Activated CD8-positive, alpha-beta memory T cell treated with anti-CD3 and anti-CD28 coated beads for 1 hour (primary cell): ENCODE results near the gene HHIPL1.

ENCODE experiments used
- DNase-seq, 2 donors: peaks; one replicate each; pipeline ENCODE4 v3.0.0-alpha.2; 2020; ENCODE audit warnings: low read depth in 1 of 2; ENCODE audit errors: extremely low read depth in 1 of 2

The HHIPL1 gene

GRCh38 chr14:99644723-99645544, at the start of gene HHIPL1:
Gene HHIPL1 (plus strand): TSS chr14:99645129. CDS start chr14:99645208, 79 bp downstream.
- no peak for DNase-seq

- DNase-seq, result no peak
These were observed 49.4 kb upstream of the HHIPL1 start for GRCh38 chr14:99595524-99595923.

GRCh38 chr14:99596071-99596627, 48.8 kb upstream of the HHIPL1 start:
- no peak for DNase-seq

GRCh38 chr14:99596772-99597171, 48.2 kb upstream of the HHIPL1 start:
- no peak for DNase-seq

GRCh38 chr14:99597911-99598600, 46.9 kb upstream of the HHIPL1 start:
- no peak for DNase-seq

- no peak for DNase-seq
These were observed 46.2 kb upstream of the HHIPL1 start for GRCh38 chr14:99598774-99599173.

GRCh38 chr14:99599393-99599792, 45.5 kb upstream of the HHIPL1 start:
- no peak for DNase-seq

- DNase-seq, result no peak
These were observed 44.6 kb upstream of the HHIPL1 start for GRCh38 chr14:99600232-99600888.

GRCh38 chr14:99601361-99601831, 43.5 kb upstream of the HHIPL1 start:
- no peak for DNase-seq

- DNase-seq, result no peak
These were observed 42.7 kb upstream of the HHIPL1 start for GRCh38 chr14:99602054-99602787.

GRCh38 chr14:99602788-99603415, 42.0 kb upstream of the HHIPL1 start:
- no peak for DNase-seq

GRCh38 chr14:99603471-99604277, 41.3 kb upstream of the HHIPL1 start, which contains the start of gene CCDC85C:
Gene CCDC85C (minus strand): TSS chr14:99604207. CDS start chr14:99603959, 248 bp downstream.
- DNase-seq, result peak; percentile 13 to 29

GRCh38 chr14:99604278-99604765, 40.6 kb upstream of the HHIPL1 start:
- DNase-seq, result peak; percentile 85 to 93

- no peak for DNase-seq
These were observed 40.1 kb upstream of the HHIPL1 start for GRCh38 chr14:99604766-99605298.

- peak; percentile 40 to 72 for DNase-seq
These were observed 39.5 kb upstream of the HHIPL1 start for GRCh38 chr14:99605299-99605961.

- no peak for DNase-seq
These were observed 38.6 kb upstream of the HHIPL1 start for GRCh38 chr14:99606359-99606758.

GRCh38 chr14:99608591-99608990, 36.3 kb upstream of the HHIPL1 start:
- DNase-seq, result no peak
